Fibroblast of peridontal ligament (primary cell): Measurements from ENCODE around the gene PRODH.
"Not testable (repeated sequence)": the region's sequence is repeated elsewhere in the genome, so short reads cannot be mapped to it uniquely, and the experiment has no call there.

Experiments used
- DNase-seq: peaks from one replicate; pipeline ENCODE4 v3.0.0-alpha.2; 2010; ENCODE audit errors: extremely low read depth

PRODH gene

GRCh38 chr22:18905540-18906409 lies 30.3 kb downstream of the PRODH start, which contains the start of gene DGCR6:
DGCR6 (plus strand) TSS chr22:18906320; CDS start chr22:18906375, 55 bp downstream.
- no peak for DNase-seq

DNA sequence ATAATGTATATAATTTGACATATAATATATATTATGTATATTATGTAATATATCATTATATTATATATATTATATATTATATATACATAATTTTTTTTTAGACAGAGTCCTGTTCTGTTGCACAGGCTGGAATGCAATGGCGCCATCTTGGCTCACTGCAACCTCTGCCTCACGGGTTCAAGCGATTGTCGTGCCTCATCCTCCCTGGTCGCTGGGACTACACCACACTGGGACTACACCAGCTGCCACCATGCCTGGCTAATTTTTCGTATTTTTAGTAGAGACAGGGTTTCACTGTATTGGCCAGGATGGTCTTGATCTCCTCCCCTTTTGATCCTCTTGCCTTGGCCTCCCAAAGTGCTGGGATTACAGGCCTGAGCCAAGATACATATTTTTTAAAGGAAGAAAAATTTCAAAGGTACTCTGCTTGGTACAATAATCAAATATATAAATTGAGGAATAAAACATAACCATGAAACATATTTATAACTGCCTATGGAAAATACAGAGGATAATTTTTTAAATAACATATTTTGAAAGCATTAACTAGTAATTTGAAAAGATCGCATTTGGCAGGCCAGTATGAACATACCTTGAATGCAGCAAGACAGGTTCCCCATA lies 39.9 kb downstream of the PRODH start:
- DNase-seq = not testable (repeated sequence)

DNA sequence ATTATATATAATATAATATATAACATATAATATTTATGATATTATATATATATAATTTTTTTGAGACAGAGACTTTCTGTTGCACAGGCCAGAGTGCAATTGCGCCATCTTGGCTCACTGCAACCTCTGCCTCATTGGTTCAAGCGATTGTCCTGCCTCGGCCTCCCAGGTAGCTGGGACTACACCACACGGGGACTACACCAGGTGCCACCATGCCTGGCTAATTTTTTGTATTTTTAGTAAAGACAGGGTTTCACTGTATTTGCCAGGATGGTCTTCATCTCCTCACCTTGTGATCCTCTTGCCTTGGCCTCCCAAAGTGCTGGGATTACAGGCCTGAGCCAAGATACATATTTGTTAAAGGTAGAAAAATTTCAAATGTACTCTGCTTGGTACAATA lies 42.3 kb downstream of the PRODH start:
- DNase-seq = not testable (repeated sequence)

DNA sequence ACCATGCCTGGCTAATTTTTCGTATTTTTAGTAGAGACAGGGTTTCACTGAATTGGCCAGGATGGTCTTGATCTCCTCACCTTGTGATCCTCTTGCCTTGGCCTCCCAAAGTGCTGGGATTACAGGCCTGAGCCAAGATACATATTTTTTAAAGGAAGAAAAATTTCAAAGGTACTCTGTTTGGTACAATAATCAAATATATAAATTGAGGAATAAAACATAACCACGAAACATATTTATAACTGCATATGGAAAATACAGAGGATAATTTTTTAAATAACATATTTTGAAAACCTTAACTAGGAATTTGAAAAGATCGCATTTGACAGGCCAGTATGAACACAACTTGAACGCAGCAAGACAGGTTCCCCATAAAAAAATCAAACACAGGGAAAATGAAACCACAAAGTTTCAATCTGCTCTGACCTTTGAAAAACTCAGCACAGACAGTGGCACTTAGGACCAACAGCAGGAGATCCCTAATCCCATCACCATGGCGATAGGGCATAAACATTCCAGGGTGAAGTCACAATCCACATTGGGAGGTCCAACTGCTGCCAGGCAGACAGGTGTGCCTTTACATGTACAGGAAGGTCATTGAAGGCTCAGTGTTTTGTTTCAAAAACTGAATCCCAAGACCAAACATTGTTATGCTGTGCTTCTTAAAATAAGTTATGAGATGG lies 45.4 kb downstream of the PRODH start:
- DNase-seq = not testable (repeated sequence)

DNA sequence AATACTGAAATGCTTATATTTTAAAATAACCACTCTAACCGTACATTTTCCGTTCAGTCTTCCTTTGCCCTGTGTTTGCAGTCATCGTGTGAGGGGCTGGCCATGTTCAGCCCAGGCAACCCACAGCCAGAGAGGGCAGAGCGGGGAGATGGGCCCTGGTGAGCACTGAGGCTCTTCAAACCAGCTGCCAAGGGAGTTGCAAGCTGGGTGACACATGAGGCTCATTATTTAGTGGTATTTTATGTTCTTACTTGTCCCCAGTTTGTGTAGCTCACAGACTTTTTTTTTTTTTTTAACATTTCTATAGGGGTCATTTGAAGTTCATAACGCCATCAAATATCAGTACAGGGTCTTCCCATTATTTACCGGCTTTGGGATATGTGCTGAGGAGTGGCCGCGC lies 48.0 kb downstream of the PRODH start:
- DNase-seq = no peak

GRCh38 chr22:18884465-18884864 lies 51.6 kb downstream of the PRODH start:
- DNase-seq = not testable (repeated sequence)

- not testable (repeated sequence) for DNase-seq
Observed at GRCh38 chr22:18881260-18881659, 54.8 kb downstream of the PRODH start.
